ENCODE measurements around the gene CADM3.

Gene CADM3

GRCh38 chr1:159171254-159171687, at the start of gene CADM3:
TSS of gene CADM3 (plus strand) at chr1:159171615. CDS start at chr1:159171766, 151 bp downstream.
- no peak for DNase-seq

- DNase-seq = peak; percentile 5
These were observed 49.3 kb upstream of the CADM3 start for GRCh38 chr1:159122005-159122621.

- DNase-seq = no peak
These were observed 47.8 kb upstream of the CADM3 start for GRCh38 chr1:159123587-159123986.

- DNase-seq = peak; percentile 84
These were observed 39.0 kb upstream of the CADM3 start for GRCh38 chr1:159132271-159132881.

- DNase-seq = no peak
These were observed 30.9 kb upstream of the CADM3 start for GRCh38 chr1:159140474-159140873.

GRCh38 chr1:159141584-159142390, 29.6 kb upstream of the CADM3 start:
- peak; percentile 15 for DNase-seq

GRCh38 chr1:159142391-159142663, 29.1 kb upstream of the CADM3 start:
- DNase-seq = no peak

GRCh38 chr1:159142726-159143510, 28.5 kb upstream of the CADM3 start:
- no peak for DNase-seq

- no peak for DNase-seq
These were observed 26.8 kb upstream of the CADM3 start for GRCh38 chr1:159144571-159144970.

- DNase-seq = no peak
These were observed 24.4 kb upstream of the CADM3 start for GRCh38 chr1:159146980-159147379.

GRCh38 chr1:159152031-159152430, 19.4 kb upstream of the CADM3 start:
- no peak for DNase-seq

- DNase-seq = peak; percentile 78
These were observed 10.3 kb upstream of the CADM3 start for GRCh38 chr1:159161001-159161718.

GRCh38 chr1:159161719-159162026, 9.7 kb upstream of the CADM3 start:
- DNase-seq = no peak

GRCh38 chr1:159162516-159163265, 8.7 kb upstream of the CADM3 start:
- no peak for DNase-seq

- no peak for DNase-seq
These were observed 7.7 kb upstream of the CADM3 start for GRCh38 chr1:159163614-159164228.

- DNase-seq = no peak
These were observed 3.4 kb upstream of the CADM3 start for GRCh38 chr1:159168043-159168442.

GRCh38 chr1:159170639-159171038, 776 bp upstream of the CADM3 start:
- DNase-seq = no peak

GRCh38 chr1:159171688-159172501, 480 bp downstream of the CADM3 start:
- DNase-seq = no peak

GRCh38 chr1:159172614-159173291, 1.3 kb downstream of the CADM3 start:
- no peak for DNase-seq

- DNase-seq = no peak
These were observed 1.9 kb downstream of the CADM3 start for GRCh38 chr1:159173320-159173719.

Data from stimulated activated CD4-positive, alpha-beta T cell treated with anti-CD3 and anti-CD28 coated beads, Interleukin-15, amount 100 ng/mL, for 24 hours (primary cell).